ENCODE data around the gene ROBO1.

The ROBO1 gene

GRCh38 chr3:78571486-78571885 lies 1196.3 kb downstream of the ROBO1 start:
- DNase-seq, result no peak

GRCh38 chr3:78570496-78570895 lies 1197.3 kb downstream of the ROBO1 start:
- no peak for DNase-seq

DNA sequence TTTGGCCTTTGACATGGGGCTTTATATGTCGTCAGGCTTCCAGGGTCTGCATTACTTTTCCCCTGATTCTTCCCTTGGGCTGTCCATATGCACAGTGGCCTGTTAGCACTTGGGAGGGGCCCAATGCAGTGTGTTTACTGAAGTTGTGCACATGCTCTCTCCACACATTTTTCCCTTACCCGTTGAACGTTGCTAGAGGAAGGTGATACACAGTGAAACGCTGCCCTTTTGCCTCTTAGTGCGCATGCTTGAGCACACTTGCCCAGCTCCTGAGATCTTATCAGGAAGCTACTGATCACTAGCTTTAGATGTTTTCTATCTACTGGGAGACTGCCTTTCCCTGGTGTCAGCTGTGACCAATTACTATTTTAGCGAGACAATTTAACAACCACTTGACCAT lies 1198.0 kb downstream of the ROBO1 start:
- DNase-seq, result no peak

- DNase-seq, result no peak
Measured at GRCh38 chr3:78565712-78566111, 1202.1 kb downstream of the ROBO1 start.

GRCh38 chr3:78562328-78562727 lies 1205.5 kb downstream of the ROBO1 start:
- DNase-seq, result no peak
